Right lung (tissue), 5 donors: Measurements from ENCODE around the gene BTBD9. TPM values are rescaled to one million over a fixed set of nuclear protein-coding genes. Genes with fewer than 3 reads are reported as not detected.

Experiments used
- DNase-seq, 2 donors: peaks; one replicate each; pipeline ENCODE4 v3.0.0-alpha.2; 2013
- polyA plus RNA-seq, 5 donors: library from polyadenylated mRNA; unstranded; fragments of 120-200 nt; gene quantifications; one replicate each; pipeline versions ENCODE4 v1.2.1 to v1.2.3, GENCODE V29; 2013; ENCODE audit warnings: inconsistent platforms in 1 of 5, low replicate concordance in 1 of 5; ENCODE audit not compliant: insufficient read length in 5 of 5, insufficient read depth in 1 of 5

Gene BTBD9
- polyA plus RNA-seq, 5 donors, result 12.3 to 16.6 (median 14.2) TPM

DNA sequence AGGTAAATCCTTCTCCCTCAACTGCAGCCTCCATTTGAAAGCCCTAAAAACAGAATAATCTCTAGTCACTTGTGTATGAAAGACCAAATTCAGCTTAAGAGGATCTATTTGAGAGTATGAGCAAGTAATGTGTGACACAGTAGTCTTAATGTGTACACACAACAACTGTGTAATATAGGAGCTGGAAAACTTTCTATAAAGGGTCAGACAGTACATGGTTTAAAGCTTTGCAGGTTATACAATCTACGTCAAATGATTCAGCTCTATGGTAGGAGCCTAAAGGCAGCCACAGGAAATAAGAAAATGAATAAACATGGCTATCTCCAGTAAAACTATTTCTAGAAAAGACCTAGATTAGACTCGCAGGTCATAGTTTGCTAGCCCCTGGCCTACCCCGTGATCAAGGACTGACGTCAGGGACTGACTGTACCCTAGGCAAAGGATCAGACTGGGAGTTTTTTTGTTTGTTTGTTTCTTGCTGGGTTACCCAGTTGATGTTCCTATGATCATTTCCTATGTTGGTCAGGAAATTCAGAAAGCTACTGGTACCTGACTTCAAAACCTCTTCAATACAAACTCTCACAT lies 39.7 kb downstream of the BTBD9 start:
- DNase-seq, result no peak

DNA sequence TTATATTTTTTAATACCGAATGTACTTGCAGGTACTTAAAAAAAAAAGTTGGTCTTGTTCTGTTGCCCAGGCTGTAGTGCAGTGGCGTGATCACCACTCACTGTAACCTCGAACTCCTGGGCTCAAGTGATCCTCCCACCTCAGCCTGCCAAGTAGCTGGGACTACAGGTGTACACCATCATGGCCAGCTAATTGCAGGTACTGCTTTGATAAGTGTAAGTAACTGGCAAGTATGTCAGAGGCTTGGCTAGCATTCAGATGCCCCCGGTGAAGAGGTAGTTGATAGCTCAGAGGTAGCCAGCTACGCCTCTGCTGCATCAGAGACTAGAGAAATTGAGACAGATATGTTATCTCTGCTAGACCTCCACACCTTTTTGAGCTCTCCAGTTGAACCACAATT lies 40.5 kb downstream of the BTBD9 start:
- no peak for DNase-seq

DNA sequence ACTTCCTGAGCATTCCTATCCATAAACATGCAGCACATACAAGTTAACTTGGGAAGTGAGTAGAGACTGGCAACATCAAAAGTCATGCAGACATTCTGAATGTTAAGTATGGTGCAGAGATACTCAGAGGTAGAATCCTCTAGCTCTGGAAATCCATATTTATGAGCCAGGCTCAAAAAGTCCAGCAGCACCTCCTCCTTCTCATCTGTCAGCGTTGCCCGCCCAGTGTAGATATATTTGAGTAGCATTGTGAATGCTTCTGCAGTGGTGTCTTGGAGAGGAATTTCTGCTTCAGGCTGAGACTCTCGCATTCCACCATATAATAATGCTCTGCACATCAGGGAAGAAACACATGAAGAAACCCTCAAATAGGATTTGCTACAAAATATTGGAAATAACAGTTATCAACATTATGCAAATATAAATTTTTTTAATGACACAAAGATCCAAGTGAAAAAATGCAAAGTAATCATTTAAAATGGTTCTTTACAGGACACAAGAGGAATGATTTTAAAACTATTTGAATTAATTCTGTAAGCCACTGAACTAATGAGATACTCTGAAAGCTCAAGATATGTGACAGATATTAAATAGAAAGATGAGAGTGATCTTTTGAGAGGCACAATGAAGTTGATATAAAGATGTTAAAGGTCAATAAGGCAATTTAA lies 45.6 kb downstream of the BTBD9 start:
- no peak for DNase-seq

- DNase-seq, result no peak
These were observed 46.3 kb downstream of the BTBD9 start for GRCh38 chr6:38593409-38593808.

DNA sequence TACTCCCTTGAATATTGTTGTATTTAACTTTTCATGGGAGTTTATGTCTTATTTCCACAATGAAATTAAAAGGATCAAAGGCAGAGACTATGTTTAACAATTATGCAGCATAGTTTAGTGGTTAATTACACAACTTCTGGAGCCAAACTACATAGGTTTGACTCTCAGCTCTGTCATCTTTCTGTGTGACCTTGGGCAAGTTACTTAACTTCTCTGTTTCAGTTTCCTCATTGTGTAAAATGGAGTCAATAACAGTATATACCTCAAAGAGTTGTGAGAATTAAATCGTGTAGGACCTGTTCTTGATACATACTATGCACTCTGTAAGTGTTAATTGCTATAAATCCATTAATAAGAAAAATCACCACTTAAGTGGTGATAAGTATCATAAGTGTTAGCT lies 48.3 kb downstream of the BTBD9 start:
- DNase-seq, result no peak

DNA sequence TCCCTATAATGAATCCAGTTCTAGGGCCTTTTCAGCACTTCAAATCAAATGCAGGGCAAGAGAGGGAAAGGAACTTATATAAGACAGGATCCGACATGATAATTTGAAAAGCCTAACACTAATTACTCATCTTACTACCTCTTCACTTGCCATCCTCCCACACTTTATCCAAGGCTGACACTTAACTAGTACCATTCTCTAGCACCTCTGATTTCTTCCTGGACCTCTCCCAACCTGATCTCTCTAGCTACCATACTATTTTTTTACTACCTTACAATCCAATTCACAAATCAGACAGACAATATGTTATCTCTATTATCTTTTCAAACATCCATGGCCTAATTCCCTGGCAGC lies 50.4 kb downstream of the BTBD9 start:
- no peak for DNase-seq

DNA sequence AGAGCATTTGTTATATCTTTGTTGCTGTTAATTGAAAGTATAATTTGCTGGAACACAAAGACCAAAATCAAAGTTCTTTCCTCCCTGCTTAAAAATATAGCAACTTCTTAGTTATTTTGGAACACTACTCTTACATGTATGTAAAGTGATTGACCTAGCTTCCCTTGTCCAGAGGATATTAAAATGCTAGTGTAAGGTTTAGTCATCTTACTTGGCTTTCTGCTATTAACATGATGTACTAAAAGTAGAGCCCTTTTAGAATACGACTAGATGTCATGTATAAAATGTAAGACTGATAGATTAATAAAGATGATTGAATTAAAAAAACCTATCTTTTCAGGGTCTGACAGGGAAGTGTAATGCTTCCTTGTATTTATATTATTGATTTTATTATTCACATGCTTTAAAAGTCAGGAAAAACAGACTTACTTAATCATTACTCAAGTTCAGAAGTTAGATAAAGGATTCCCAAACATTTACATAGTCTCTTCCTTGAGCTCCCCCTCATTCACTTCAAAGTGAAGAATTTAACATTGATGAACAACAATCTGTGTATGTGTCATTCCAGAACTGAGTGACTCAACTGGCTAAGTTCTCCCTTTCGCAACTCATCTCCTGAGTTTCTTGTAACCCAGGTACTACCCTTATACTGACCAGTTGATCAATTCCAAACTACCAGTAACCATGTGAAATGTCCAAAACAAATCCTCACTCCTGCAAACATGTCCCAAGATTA lies 50.9 kb downstream of the BTBD9 start:
- DNase-seq, result no peak

DNA sequence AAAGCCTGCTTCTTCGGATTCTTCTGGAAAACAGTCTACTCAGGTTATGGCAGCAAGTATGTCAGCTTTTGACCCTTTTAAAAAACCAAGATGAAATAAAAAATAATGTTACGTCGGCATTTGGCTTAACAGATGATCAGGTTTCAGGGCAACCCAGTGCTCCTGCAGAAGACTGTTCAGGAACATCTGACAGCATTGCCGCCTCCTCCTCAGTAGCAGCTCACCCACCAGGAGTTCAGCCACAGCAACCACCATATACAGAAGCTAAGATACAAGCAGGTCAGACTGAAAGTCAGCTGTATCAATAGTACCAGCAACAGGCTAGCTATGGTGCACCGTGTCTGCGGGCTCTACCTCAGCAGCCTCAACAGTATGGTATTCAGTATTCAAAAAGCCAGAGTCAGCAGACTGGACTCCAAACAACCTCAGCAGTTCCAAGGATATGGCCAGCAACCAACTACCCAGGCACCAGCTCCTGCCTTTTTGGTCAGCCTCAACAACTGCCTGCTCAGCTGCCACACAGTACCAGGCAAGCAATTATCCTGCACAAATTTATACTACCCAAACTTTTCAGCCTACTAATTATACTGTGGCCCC lies 51.9 kb downstream of the BTBD9 start:
- no peak for DNase-seq

DNA sequence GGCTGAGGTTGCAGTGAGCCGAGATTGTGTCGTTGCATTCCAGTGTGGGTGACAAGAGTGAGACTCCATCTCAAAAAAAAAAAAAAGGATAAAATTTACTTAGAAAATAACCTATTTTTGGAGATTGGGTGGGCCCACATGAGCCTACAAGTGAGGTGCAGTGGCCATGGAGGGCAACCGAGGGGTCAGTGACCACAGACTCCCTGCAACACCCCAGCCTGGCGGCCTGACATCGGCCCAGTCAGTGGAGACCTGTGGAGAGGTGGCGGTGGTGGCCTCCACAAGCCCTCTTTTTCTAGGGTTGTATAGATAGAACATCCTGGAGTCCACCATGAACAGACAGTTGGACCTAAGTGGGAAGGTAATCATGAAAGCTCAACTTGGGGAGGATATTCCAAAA lies 52.7 kb downstream of the BTBD9 start:
- DNase-seq, result no peak

- no peak for DNase-seq
These were observed 55.0 kb downstream of the BTBD9 start for GRCh38 chr6:38584731-38585130.

GRCh38 chr6:38583523-38583922 lies 56.2 kb downstream of the BTBD9 start:
- no peak for DNase-seq

DNA sequence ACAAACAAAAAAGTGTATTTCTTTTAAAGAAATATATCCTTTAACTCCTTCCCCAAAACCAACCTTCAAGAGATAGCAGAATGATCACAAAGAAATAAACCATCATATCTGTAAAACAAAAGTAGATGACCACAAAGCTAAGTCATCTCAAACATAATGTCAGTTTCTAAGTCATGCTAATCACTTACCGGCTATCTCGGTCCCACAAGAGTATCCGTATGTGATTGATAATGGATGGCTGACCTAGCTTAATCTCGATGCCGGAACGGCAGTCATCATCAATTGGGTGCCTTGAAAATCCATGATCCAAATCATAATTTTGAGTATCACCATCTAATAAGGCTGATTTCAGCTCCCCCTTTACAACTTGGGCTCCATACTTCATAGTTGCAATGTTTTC lies 59.7 kb downstream of the BTBD9 start:
- no peak for DNase-seq

DNA sequence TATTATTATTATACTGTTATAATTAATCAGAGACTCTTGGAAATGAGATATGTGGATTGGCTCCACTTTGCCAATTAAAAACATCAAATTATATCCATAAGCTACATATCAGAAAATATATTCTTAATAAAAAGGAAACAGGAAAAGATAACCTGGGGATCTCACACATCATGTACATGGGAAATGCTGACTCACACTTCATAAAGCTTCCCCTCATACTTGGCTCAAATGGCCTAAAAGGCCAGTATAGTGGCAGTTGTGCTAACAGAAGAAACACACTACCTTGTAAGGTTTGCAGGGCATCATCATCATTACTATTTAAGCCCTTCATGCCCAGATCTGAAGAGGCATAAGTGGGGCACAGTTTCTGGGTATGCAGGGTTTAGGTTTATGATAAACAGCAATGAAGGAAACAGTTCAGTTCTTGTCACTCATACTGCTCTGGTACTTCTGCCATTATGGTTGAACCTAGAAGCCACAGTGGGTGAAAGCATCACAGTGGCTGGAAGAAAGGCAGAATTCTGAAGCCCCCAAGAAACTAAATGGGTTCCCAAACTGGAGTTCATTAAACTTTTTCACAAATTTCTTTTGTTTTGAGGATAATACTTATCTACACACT lies 60.6 kb downstream of the BTBD9 start:
- no peak for DNase-seq

DNA sequence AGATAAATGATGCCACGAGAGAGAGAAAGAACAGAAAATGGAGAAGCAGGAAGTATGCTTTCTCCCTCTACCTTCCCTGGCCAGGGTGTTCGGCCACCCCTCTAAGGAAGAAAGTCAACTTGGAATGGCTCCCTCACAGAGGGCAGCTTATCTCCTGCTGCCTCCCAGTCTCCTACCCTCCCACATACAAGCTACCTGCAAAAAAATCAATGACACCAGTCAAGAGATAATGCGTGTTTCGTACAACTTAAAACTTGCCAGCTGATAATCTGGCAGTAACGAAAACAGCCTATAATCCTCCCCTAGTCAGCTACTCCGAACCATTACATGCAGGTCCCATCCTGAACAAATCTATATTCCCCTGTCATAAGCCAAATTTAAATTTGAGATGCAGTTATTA lies 61.7 kb downstream of the BTBD9 start:
- DNase-seq, result no peak

DNA sequence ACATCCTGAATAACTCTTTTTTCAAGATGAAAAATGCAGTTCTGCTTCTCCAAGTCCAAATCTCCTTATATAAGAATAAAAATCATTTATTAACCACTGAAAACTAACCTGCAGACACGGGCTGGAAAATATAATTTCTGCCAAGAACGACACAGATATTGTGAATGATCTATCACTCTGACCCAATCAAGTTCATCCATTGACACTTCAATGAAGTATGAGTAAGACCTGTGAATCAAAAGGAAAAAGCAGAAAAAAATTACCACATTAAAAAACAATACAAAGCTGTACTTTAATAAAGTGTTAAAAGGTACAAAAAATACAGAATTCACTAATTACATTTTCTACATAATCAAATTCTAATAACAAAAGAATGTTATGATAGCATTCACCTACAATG lies 62.2 kb downstream of the BTBD9 start:
- no peak for DNase-seq

- DNase-seq, result no peak
These were observed 65.8 kb downstream of the BTBD9 start for GRCh38 chr6:38573801-38574395.

DNA sequence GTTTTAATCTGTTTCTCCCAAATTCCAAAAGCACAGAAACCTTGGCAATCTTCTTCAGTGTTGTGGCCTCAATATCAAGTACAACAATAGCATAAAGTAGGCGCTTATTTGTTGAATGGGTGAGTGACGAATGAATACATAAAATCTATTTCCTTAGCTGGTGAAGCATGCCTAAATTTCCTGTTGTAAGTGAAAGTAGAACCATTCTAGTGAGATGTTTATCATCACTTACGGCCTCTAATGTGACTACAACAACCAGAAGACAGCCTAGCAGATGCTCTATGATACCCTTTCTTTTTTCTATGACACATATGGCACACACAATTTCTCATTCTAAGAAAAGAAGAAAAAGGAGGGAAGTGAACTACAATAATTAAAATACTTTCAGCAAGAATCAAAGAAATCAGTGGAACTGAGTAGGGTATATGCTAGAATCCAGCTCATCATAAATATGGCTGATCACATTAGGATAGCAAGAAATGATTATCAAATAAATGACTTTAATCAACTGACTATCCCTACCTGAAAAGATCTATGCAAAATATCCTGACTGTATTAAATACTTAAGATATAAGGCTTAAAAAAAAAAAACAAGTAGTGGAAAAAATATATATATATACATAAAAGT lies 67.4 kb downstream of the BTBD9 start:
- DNase-seq, result no peak

GRCh38 chr6:38571721-38572120 lies 68.0 kb downstream of the BTBD9 start:
- DNase-seq, result no peak

- DNase-seq, result no peak
These were observed 69.0 kb downstream of the BTBD9 start for GRCh38 chr6:38570750-38571149.

GRCh38 chr6:38567436-38567835 lies 72.3 kb downstream of the BTBD9 start:
- peak; percentile 45 for DNase-seq

- DNase-seq, result no peak
These were observed 73.3 kb downstream of the BTBD9 start for GRCh38 chr6:38566295-38567030.
